AG09309 (cell line): ENCODE data around the gene DIAPH3.
"Not testable (repeated sequence)": the region's sequence is repeated elsewhere in the genome, so short reads cannot be mapped to it uniquely, and the experiment has no call there.

Experiments used
- DNase-seq: peaks from one replicate; pipeline ENCODE4 v3.0.0-alpha.2; 2010; ENCODE audit warnings: low read depth
- H3K4me3 ChIP-seq: 2 replicates; pipeline ENCODE4 v1.5.1; 2011; ENCODE audit warnings: mild to moderate bottlenecking, low read depth, low read length, moderate library complexity; ENCODE audit not compliant: control insufficient read depth
- CTCF ChIP-seq: IDR thresholded peaks from 2 replicates; pipeline ENCODE4 v1.5.1; 2011; ENCODE audit warnings: mild to moderate bottlenecking, low read depth, low read length, inconsistent platforms; ENCODE audit not compliant: insufficient read depth, control insufficient read depth; ENCODE audit errors: missing control alignments

DIAPH3 gene

GRCh38 chr13:60163478-60164233 is at the start of gene DIAPH3:
TSS of gene DIAPH3 (minus strand) at chr13:60163928. CDS start at chr13:60163766, 162 bp downstream.
- TF ChIP-seq CTCF, result no peak
- peak within 1 kb of the TSS; percentile 75 for H3K4me3 ChIP-seq
- peak; percentile 75 for DNase-seq

GRCh38 chr13:60213236-60213744 is 49.6 kb upstream of the DIAPH3 start:
- no peak for TF ChIP-seq CTCF
- no peak overlapping the region for H3K4me3 ChIP-seq
- no peak for DNase-seq

GRCh38 chr13:60211548-60211947 is 47.8 kb upstream of the DIAPH3 start:
- TF ChIP-seq CTCF, result no peak
- H3K4me3 ChIP-seq, result no peak overlapping the region
- no peak for DNase-seq

GRCh38 chr13:60210510-60211330 is 47.0 kb upstream of the DIAPH3 start:
- no peak for DNase-seq
- no peak overlapping the region for H3K4me3 ChIP-seq
- no peak for TF ChIP-seq CTCF

GRCh38 chr13:60205499-60205898 is 41.8 kb upstream of the DIAPH3 start:
- not testable (repeated sequence) for DNase-seq, H3K4me3 ChIP-seq

GRCh38 chr13:60201286-60201685 is 37.6 kb upstream of the DIAPH3 start:
- DNase-seq, result no peak
- no peak for TF ChIP-seq CTCF
- no peak overlapping the region for H3K4me3 ChIP-seq

- DNase-seq, H3K4me3 ChIP-seq: not testable (repeated sequence)
These were observed 32.2 kb upstream of the DIAPH3 start for GRCh38 chr13:60195893-60196292.

- no peak for TF ChIP-seq CTCF
- H3K4me3 ChIP-seq, result no peak overlapping the region
- DNase-seq, result no peak
These were observed 19.2 kb upstream of the DIAPH3 start for GRCh38 chr13:60182907-60183306.
